CD4-positive, CD25-positive, alpha-beta regulatory T cell (primary cell): ENCODE results near the gene SPEG. TPM values are rescaled to one million over a fixed set of nuclear protein-coding genes. Genes with fewer than 3 reads are reported as not detected.

Source experiments
- ATAC-seq, 2 donors: fragments of 150-1000 bp; cut with Tn5 transposase; one replicate each; pipeline ENCODE4 v1.10.0; 2021; ENCODE audit warnings: low read depth in 2 of 2, moderate number of reproducible peaks in 2 of 2, moderate library complexity in 1 of 2
- DNase-seq, 3 donors: peaks; one replicate each; pipeline versions ENCODE4 v3.0.0 to v3.0.0-alpha.2; 2012 to 2022; ENCODE audit warnings: mixed read lengths in 1 of 3
- H3K27ac ChIP-seq: one replicate; pipeline ENCODE4 v1.7.0; 2013; ENCODE audit warnings: mild to moderate bottlenecking, low read length; ENCODE audit not compliant: insufficient read depth, poor library complexity, severe bottlenecking
- H3K27me3 ChIP-seq: one replicate; pipeline ENCODE4 v1.7.0; 2013; ENCODE audit warnings: low read length; ENCODE audit not compliant: control insufficient read depth, insufficient read depth
- H3K36me3 ChIP-seq: one replicate; pipeline ENCODE4 v1.7.0; 2013; ENCODE audit warnings: mild to moderate bottlenecking, low read length, moderate library complexity; ENCODE audit not compliant: control insufficient read depth, insufficient read depth
- H3K4me1 ChIP-seq: 2 replicates; pipeline ENCODE4 v1.7.0; 2013; ENCODE audit warnings: mild to moderate bottlenecking, low read length; ENCODE audit not compliant: insufficient read depth, control insufficient read depth, poor library complexity, severe bottlenecking
- H3K4me3 ChIP-seq: one replicate; pipeline ENCODE4 v1.7.0; 2013; ENCODE audit warnings: low read depth, mild to moderate bottlenecking, low read length, moderate library complexity
- H3K9me3 ChIP-seq, 2 experiments: 1 replicate in 1 of 2; 2 replicates in 1 of 2; pipeline ENCODE4 v1.7.0; 2013; ENCODE audit warnings: low read length in 2 of 2, mild to moderate bottlenecking in 1 of 2, moderate library complexity in 1 of 2; ENCODE audit not compliant: control insufficient read depth in 2 of 2
- H3K27ac Mint-ChIP-seq, 3 donors: one replicate each; pipeline ENCODE4 v1.8.0; 2020 to 2022; ENCODE audit warnings: mild to moderate bottlenecking in 3 of 3, mixed read lengths in 3 of 3, moderate library complexity in 2 of 3
- H3K27me3 Mint-ChIP-seq: one replicate; pipeline ENCODE4 v1.8.0; 2022; ENCODE audit warnings: mild to moderate bottlenecking, mixed read lengths
- H3K36me3 Mint-ChIP-seq: one replicate; pipeline ENCODE4 v1.8.0; 2020; ENCODE audit warnings: mixed read lengths
- H3K4me1 Mint-ChIP-seq, 4 donors: one replicate each; pipeline ENCODE4 v1.8.0; 2020 to 2022; ENCODE audit warnings: mixed read lengths in 4 of 4, mild to moderate bottlenecking in 1 of 4
- H3K4me3 Mint-ChIP-seq, 4 donors: one replicate each; pipeline ENCODE4 v1.8.0; 2020 to 2022; ENCODE audit warnings: mild to moderate bottlenecking in 4 of 4, mixed read lengths in 4 of 4, moderate library complexity in 3 of 4
- H3K9me3 Mint-ChIP-seq, 7 donors: one replicate each; pipeline ENCODE4 v1.8.0; 2020 to 2022; ENCODE audit warnings: mixed read lengths in 7 of 7, mild to moderate bottlenecking in 3 of 7, moderate library complexity in 2 of 7
- polyA plus RNA-seq, 4 donors: library from polyadenylated mRNA; unstranded; fragments of 300-500 nt; fragmentation: Illumina TruSeq; gene quantifications; one replicate each; pipeline ENCODE4 v1.2.3, GENCODE V29; 2021
- total RNA-seq: library from RNA; stranded (reverse); gene quantifications from one replicate; pipeline ENCODE4 v1.2.3, GENCODE V29; 2022

The SPEG gene
- total and polyA plus RNA-seq, 5 donors from 2014 or later, result 0.20 to 4.1 TPM; not detected in 3

DNA sequence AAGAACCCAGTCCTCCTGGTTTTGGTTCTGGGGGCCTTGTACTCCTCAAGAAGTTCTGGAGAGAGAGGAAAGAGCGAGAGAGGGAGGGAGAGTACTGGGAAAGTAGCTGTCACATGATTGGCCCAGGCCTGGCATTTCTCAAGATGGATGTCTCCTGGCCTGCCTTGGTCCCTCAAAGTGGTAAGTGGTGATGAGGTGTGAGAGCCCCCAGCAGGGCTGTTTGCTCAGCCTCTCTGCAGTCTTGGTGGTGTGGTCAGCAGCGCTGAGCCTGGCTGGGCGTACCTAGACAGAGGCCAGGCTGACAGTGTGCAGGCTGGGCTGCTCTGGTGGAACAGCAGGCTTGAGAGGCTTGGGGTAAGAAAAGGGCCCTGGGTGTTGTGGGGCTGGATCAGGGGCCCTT lies 2.5 kb downstream of the SPEG start:
- H3K4me3 ChIP-seq, result no peak overlapping the region
- H3K36me3 Mint-ChIP-seq, result no peaks in the 10 kb centered on the region
- peaks cover 29% of the 10 kb centered on the region for H3K27me3 Mint-ChIP-seq
- H3K36me3 ChIP-seq, result no peaks in the 10 kb centered on the region
- no peak for ATAC-seq
- peaks cover 0 to 5% (median 0%) of the 10 kb centered on the region in 7 donors for H3K9me3 Mint-ChIP-seq
- H3K4me3 Mint-ChIP-seq, result no peak overlapping the region
- H3K9me3 ChIP-seq, result no peaks in the 10 kb centered on the region
- no peak overlapping the region for H3K27ac Mint-ChIP-seq
- peaks cover 13% of the 10 kb centered on the region for H3K4me1 ChIP-seq
- peaks cover 16% of the 10 kb centered on the region for H3K27me3 ChIP-seq
- H3K4me1 Mint-ChIP-seq, result peaks cover 0 to 12% (median 4%) of the 10 kb centered on the region in 4 donors
- no peak for DNase-seq
- no peak overlapping the region for H3K27ac ChIP-seq

DNA sequence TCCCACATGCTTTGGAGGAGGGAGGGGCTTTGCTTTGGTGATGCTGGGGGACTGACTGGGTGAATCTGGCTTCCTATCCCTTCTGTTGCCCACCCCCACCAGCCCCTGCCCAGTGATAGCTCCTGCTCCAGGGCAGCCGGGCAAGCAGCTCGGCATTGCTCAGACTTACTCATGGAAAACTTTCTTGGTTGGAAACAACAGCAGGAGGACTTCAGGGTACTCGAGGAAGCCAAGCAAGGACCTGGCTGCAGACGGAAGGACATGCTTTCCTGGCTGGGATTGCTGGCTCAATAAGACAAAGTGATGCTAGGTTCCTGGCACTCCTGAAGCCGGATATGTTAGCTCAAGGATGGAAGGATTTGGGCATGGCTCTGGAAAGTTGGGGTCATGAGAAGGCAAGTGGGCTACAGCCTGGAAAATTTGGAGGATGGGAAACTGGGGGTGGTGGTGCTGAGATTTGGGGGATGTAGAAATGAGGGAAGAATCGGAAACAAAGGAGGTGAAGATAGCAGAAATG lies 3.1 kb downstream of the SPEG start:
- H3K27ac ChIP-seq, result no peak overlapping the region
- DNase-seq (no peak), ATAC-seq (no peak)
- H3K36me3 ChIP-seq, result no peaks in the 10 kb centered on the region
- no peak overlapping the region for H3K27ac Mint-ChIP-seq
- H3K4me3 Mint-ChIP-seq, result no peak overlapping the region
- H3K9me3 Mint-ChIP-seq, result peaks cover 0 to 5% (median 0%) of the 10 kb centered on the region in 7 donors
- H3K4me1 Mint-ChIP-seq, result peaks cover 0 to 17% (median 4%) of the 10 kb centered on the region in 4 donors
- peaks cover 13% of the 10 kb centered on the region for H3K4me1 ChIP-seq
- no peak overlapping the region for H3K4me3 ChIP-seq
- peaks cover 31% of the 10 kb centered on the region for H3K27me3 Mint-ChIP-seq
- H3K27me3 ChIP-seq, result peaks cover 16% of the 10 kb centered on the region
- H3K36me3 Mint-ChIP-seq, result no peaks in the 10 kb centered on the region
- no peaks in the 10 kb centered on the region for H3K9me3 ChIP-seq

DNA sequence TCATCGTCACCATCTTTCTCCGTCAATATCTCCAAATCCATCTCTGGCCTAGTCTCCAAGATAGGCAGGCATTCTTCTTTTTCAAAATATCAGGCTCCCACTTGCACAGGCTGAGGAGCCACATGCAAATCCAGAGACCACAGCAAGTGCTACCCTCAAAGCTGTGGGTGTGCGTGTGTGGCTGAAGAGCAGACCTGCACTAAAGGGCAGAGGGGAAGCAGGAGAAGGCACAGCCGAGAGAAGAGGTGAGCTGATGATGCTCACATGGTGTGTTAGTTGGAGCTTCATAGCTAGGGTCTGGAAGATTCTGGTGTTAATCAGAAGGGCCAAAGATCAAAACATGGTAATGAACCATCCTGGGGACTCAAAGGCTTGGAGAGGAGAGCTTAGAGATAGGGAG lies 3.8 kb downstream of the SPEG start:
- H3K4me3 ChIP-seq, result no peak overlapping the region
- Mint-ChIP-seq H3K4me3 (no peak overlapping the region), H3K36me3 (no peaks in the 10 kb centered on the region), H3K27me3 (peaks cover 31% of the 10 kb centered on the region), H3K4me1 (peaks cover 0 to 21% (median 2%) of the 10 kb centered on the region in 4 donors), H3K27ac (no peak overlapping the region), H3K9me3 (peaks cover 0 to 5% (median 0%) of the 10 kb centered on the region in 7 donors)
- peaks cover 16% of the 10 kb centered on the region for H3K27me3 ChIP-seq
- no peaks in the 10 kb centered on the region for H3K9me3 ChIP-seq
- H3K36me3 ChIP-seq, result no peaks in the 10 kb centered on the region
- no peak overlapping the region for H3K27ac ChIP-seq
- ATAC-seq (no peak), DNase-seq (no peak)
- peaks cover 13% of the 10 kb centered on the region for H3K4me1 ChIP-seq

DNA sequence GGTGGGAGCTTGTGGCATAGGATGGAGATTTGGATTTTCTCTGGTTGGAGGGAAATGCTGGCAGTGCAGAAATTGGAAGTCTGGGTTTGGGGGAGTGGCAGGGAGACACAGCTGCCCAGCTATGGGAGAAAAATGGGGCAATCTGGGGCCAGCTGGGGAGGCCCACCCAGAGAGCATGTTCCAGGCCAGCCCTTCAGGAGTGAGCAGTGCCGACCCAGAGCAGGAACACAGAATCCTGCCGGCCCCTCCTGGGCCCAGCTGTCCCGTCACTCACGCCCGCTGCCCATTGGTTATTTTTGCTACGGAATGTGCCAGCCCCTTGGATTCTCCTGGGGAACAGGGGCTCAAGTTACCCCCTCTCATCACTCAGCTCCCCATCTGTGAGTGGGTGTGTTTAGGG lies 4.9 kb downstream of the SPEG start:
- peaks cover 13% of the 10 kb centered on the region for H3K4me1 ChIP-seq
- H3K27me3 Mint-ChIP-seq, result peaks cover 33% of the 10 kb centered on the region
- no peaks in the 10 kb centered on the region for H3K9me3 ChIP-seq
- H3K4me3 Mint-ChIP-seq, result no peak overlapping the region
- no peaks in the 10 kb centered on the region for H3K36me3 Mint-ChIP-seq
- no peak overlapping the region for H3K4me3 ChIP-seq
- no peak overlapping the region for H3K27ac Mint-ChIP-seq
- ATAC-seq (no peak), DNase-seq (no peak)
- no peaks in the 10 kb centered on the region for H3K36me3 ChIP-seq
- H3K27me3 ChIP-seq, result peaks cover 16% of the 10 kb centered on the region
- no peak overlapping the region for H3K27ac ChIP-seq
- peaks cover 0 to 5% (median 0%) of the 10 kb centered on the region in 7 donors for H3K9me3 Mint-ChIP-seq
- H3K4me1 Mint-ChIP-seq, result peaks cover 0 to 21% (median 2%) of the 10 kb centered on the region in 4 donors

DNA sequence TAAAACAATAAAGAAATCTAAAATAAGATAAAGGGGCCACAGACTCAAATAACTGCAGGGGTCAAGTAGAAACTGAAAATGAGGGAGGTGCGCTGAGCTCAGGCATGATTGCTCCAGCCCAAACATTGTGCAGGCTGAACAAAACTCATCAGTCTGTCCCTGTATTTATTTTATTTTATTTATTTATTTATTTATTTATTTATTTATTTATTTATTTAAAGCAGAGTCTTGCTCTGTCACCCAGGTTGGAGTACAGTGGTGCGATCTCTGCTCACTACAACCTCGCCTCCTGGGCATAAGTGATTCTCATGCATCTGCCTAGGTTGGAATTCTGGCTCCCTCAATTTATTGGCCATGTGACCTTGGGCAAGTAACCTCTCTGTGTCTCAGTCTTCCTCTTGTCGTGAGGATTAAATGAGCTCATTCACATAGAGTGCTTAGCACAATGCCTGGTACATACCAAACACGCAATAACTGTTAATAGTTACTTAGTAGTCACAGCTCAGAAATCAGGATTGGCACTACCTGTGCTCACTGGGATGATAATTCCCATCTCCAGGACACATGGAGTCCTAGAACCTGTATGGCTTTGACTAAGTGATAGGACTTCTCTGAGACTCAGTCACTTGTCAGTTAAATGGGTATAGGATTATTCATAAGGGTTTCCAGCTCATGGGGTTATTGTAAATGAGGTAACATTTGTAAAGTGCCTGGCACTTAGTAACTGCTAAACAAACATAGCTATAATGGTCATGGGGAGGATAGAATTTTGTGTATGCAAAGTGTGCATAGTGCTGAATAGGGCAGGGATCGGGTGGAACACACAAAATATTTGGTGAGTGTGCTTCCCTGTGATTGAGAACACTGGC lies 6.0 kb downstream of the SPEG start:
- DNase-seq (no peak), ATAC-seq (no peak)
- Mint-ChIP-seq H3K9me3 (peaks cover 0 to 5% (median 0%) of the 10 kb centered on the region in 7 donors), H3K4me3 (peak overlapping the region; percentile 5 to 83 (median 78)), H3K27ac (no peak overlapping the region), H3K27me3 (peaks cover 39% of the 10 kb centered on the region), H3K36me3 (no peaks in the 10 kb centered on the region), H3K4me1 (peaks cover 0 to 23% (median 2%) of the 10 kb centered on the region in 4 donors)
- Histone ChIP-seq H3K27me3 (peaks cover 13% of the 10 kb centered on the region), H3K9me3 (no peaks in the 10 kb centered on the region), H3K4me3 (no peak overlapping the region), H3K4me1 (peaks cover 6% of the 10 kb centered on the region), H3K36me3 (no peaks in the 10 kb centered on the region), H3K27ac (no peak overlapping the region)

DNA sequence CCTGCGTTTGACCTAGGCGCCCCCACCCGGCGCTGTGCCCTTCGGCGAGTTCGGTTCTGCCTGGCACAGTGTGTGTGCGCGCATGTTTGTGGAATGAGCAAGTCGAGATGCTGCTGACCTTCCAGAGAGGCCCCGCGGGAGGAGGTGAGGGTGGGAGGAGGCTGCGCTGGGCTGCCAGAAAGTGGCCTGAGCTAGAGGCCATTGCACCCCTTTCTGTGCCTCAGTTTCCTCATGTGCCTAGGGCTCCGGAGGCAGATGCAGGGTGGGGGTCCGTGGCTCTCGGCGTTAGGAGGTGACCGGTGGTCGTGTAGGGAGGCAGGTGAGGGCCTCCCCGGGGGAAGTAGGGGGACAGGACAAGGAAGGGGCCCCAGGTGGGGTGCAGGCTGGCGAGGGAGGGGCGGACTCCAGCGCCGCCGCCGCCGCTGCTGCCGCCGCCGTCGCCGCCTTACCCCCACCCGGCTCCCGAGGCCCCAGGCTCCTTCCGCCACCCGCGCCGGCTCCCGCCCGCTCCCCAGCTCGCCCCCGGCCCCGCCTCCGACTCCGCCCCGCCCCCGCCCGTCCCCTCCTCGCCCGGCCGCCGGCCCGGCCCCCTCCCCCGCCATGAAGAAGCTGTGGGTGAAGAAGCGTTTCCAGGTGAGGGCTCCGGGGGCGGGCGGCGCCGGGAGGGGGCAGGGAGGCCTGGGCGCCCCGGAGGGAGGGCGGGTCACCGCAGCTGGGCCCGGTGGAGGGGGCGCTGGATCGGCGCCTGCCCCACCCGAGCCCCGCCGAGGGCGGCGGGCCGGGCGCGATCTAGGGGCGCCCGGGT lies 7.0 kb downstream of the SPEG start:
- Mint-ChIP-seq H3K27me3 (peaks cover 47% of the 10 kb centered on the region), H3K4me1 (peaks cover 0 to 19% (median 2%) of the 10 kb centered on the region in 4 donors), H3K9me3 (peaks cover 0 to 5% (median 0%) of the 10 kb centered on the region in 7 donors), H3K27ac (no peak overlapping the region), H3K36me3 (no peaks in the 10 kb centered on the region), H3K4me3 (peak overlapping the region; percentile 27 to 83 (median 78))
- Histone ChIP-seq H3K27ac (no peak overlapping the region), H3K27me3 (peaks cover 12% of the 10 kb centered on the region), H3K36me3 (no peaks in the 10 kb centered on the region), H3K4me3 (no peak overlapping the region), H3K9me3 (no peaks in the 10 kb centered on the region), H3K4me1 (peaks cover 6% of the 10 kb centered on the region)
- peak; percentile 32 to 61 for ATAC-seq
- DNase-seq, result peak; percentile 24 to 30 (median 30)

DNA sequence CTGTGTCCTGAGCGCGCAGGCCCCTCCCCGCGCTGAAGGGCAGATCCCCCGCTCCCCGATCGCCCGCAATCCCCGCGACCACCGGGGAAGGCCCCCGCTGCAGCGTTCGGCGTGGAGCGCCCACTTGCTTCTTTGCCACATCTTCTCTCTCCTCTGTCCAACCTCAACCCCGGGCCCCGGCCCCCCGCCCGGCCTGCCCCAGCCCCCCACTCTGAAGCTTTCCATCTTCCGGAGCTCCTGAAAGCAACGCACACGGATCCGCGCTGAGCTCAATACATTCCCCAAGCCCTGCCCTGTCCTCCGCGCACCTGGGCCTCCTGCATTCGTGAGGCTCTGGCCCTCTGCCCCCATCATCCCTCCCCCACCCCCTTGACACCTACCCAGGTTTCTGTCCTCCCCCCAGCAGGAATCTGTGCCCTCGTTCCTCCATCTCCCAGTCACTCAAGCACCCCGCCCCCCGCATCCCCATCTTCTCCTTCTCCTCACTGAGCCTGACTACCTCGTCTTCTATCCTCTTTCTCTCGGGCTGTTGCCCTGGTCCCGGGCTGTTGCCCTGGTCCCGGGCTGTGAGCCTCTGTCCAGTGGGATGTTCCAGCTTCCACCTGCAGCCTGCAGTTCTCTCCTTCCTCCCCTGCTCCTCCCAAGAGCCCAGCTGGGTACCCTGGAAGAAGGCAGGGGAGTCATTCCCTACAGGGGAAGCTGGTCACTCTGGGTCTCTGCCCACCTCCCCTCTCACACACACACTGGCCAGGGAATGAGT lies 7.8 kb downstream of the SPEG start:
- Histone ChIP-seq H3K27me3 (peaks cover 12% of the 10 kb centered on the region), H3K9me3 (no peaks in the 10 kb centered on the region), H3K4me3 (no peak overlapping the region), H3K4me1 (peaks cover 6% of the 10 kb centered on the region), H3K36me3 (no peaks in the 10 kb centered on the region), H3K27ac (no peak overlapping the region)
- Mint-ChIP-seq H3K36me3 (no peaks in the 10 kb centered on the region), H3K27ac (no peak overlapping the region), H3K4me1 (peaks cover 0 to 19% (median 2%) of the 10 kb centered on the region in 4 donors), H3K9me3 (peaks cover 0 to 5% (median 0%) of the 10 kb centered on the region in 7 donors), H3K27me3 (peaks cover 53% of the 10 kb centered on the region), H3K4me3 (peak overlapping the region in 3 of 4 donors; percentile 22 to 71 (median 71))
- ATAC-seq (no peak), DNase-seq (no peak)
